ENCODE data around the gene ARL5A. TPM values are rescaled to one million over a fixed set of nuclear protein-coding genes. Genes with fewer than 3 reads are reported as not detected.

The ARL5A gene
- total RNA-seq, 1 experiment from 2014 or later, result 55.0 TPM

- ChIA-PET POLR2A (ENCODE audit: low non-redundant PET) (no interaction called here), CTCF (no interaction called here)
- Histone ChIP-seq H3K9me3 (ENCODE audit: low read depth, low read length, poor library complexity, severe bottlenecking) (no peaks in the 10 kb centered on the region), H3K4me1 (ENCODE audit: insufficient read depth, low read length, poor library complexity, severe bottlenecking) (peaks cover 22% of the 10 kb centered on the region), H3K27me3 (replicated peaks; ENCODE audit: insufficient read depth, low read depth, low read length, poor library complexity) (no peaks in the 10 kb centered on the region), H3K36me3 (ENCODE audit: insufficient read depth, low read length, poor library complexity, severe bottlenecking) (no peaks in the 10 kb centered on the region), H3K27ac (ENCODE audit: low read depth, low read length, poor library complexity, severe bottlenecking) (peak overlapping the region; percentile 12), H3K4me3 (ENCODE audit: low read depth, low read length, poor library complexity, severe bottlenecking) (no peak overlapping the region)
- no peak for TF ChIP-seq CTCF (conservative IDR thresholded peaks at IDR 0.05; ENCODE audit: low read depth, low read length)
- TF ChIP-seq EZH2 (IDR thresholded peaks at IDR 0.05; ENCODE audit: borderline replicate concordance, low read depth, low read length, poor library complexity, severe bottlenecking), result no peak
- peak; percentile 62 for DNase-seq (ENCODE audit: low spot score)
- no TSS peak for BruUV-seq (replicated peaks)
- intact Hi-C loops (cut with micrococcal nuclease; ENCODE audit: unreplicated experiment), result no loop called here
Measured at GRCh38 chr2:151766437-151767153, 61.6 kb downstream of the ARL5A start.

DNA sequence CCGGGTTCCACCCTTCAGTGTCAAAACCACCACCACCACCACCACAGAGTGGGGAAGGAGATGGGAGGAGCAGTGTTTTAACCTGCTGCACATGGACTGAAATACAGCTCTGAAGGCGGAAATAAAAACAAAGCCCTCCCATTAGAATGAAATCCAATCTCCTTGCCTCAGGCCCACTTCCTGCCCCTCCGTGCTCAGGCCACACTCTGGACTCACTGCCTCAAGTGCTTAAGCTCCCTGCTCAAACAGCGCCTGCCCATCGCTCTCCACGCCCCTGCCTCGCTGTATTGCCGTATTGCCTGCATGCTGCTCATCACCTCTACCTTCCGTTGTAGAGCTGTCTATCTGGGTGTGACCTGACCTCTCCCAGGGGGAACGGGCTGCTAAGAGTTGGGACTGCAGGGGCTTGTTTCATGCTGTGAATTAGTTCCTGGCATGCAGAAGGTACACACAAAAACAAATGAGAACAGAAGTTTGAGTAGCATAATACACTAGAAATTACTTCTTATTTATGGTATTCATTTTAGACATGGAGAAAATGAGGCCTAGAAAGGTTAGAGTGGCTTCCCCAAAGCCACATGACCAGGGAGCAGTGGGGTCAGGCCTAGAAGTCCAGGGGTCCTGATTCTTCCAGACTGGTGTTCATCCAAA lies 62.3 kb downstream of the ARL5A start:
- ChIA-PET POLR2A (ENCODE audit: low non-redundant PET) (no interaction called here), CTCF (no interaction called here)
- no peak overlapping the region for H3K4me3 ChIP-seq (ENCODE audit: low read depth, low read length, poor library complexity, severe bottlenecking)
- no peaks in the 10 kb centered on the region for H3K27me3 ChIP-seq (replicated peaks; ENCODE audit: insufficient read depth, low read depth, low read length, poor library complexity)
- no peak for TF ChIP-seq CTCF (conservative IDR thresholded peaks at IDR 0.05; ENCODE audit: low read depth, low read length)
- TF ChIP-seq EZH2 (IDR thresholded peaks at IDR 0.05; ENCODE audit: borderline replicate concordance, low read depth, low read length, poor library complexity, severe bottlenecking), result no peak
- BruUV-seq (replicated peaks), result no TSS peak
- peaks cover 22% of the 10 kb centered on the region for H3K4me1 ChIP-seq (ENCODE audit: insufficient read depth, low read length, poor library complexity, severe bottlenecking)
- no peaks in the 10 kb centered on the region for H3K9me3 ChIP-seq (ENCODE audit: low read depth, low read length, poor library complexity, severe bottlenecking)
- DNase-seq (ENCODE audit: low spot score), result no peak
- intact Hi-C loops (cut with micrococcal nuclease; ENCODE audit: unreplicated experiment), result no loop called here
- no peaks in the 10 kb centered on the region for H3K36me3 ChIP-seq (ENCODE audit: insufficient read depth, low read length, poor library complexity, severe bottlenecking)
- no peak overlapping the region for H3K27ac ChIP-seq (ENCODE audit: low read depth, low read length, poor library complexity, severe bottlenecking)

DNA sequence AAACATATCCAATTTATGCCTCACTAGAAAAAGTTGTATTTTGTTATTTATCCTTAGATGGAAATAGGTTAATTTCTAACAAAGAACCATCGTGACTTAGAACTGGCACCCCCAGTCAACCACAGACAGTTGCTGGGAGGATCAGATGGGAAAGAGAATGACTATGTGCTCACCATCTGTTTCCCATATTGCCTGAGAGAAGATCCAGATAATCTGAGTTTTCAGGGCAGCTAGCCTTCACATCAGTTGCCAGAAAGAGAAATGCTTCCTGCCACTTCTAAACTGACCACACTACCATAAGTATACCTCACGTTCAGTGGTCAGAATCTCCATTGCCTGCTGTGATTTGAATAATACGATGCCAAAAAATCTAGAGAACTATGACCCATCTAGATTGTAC lies 65.5 kb downstream of the ARL5A start:
- intact Hi-C loops (cut with micrococcal nuclease; ENCODE audit: unreplicated experiment), result no loop called here
- no TSS peak for BruUV-seq (replicated peaks)
- Histone ChIP-seq H3K27me3 (replicated peaks; ENCODE audit: insufficient read depth, low read depth, low read length, poor library complexity) (no peaks in the 10 kb centered on the region), H3K36me3 (ENCODE audit: insufficient read depth, low read length, poor library complexity, severe bottlenecking) (no peaks in the 10 kb centered on the region), H3K27ac (ENCODE audit: low read depth, low read length, poor library complexity, severe bottlenecking) (no peak overlapping the region), H3K4me1 (ENCODE audit: insufficient read depth, low read length, poor library complexity, severe bottlenecking) (peaks cover 20% of the 10 kb centered on the region), H3K4me3 (ENCODE audit: low read depth, low read length, poor library complexity, severe bottlenecking) (no peak overlapping the region), H3K9me3 (ENCODE audit: low read depth, low read length, poor library complexity, severe bottlenecking) (no peaks in the 10 kb centered on the region)
- ChIA-PET CTCF (no interaction called here), POLR2A (ENCODE audit: low non-redundant PET) (no interaction called here)
- TF ChIP-seq CTCF (conservative IDR thresholded peaks at IDR 0.05; ENCODE audit: low read depth, low read length) (no peak), EZH2 (IDR thresholded peaks at IDR 0.05; ENCODE audit: borderline replicate concordance, low read depth, low read length, poor library complexity, severe bottlenecking) (no peak)
- DNase-seq (ENCODE audit: low spot score), result no peak
